Subcutaneous adipose tissue (tissue), 4 donors: ENCODE data around the gene WNT5B. TPM values are rescaled to one million over a fixed set of nuclear protein-coding genes. Genes with fewer than 3 reads are reported as not detected.

Experiments
- total RNA-seq, 4 donors: library from RNA; depleted of rRNA; stranded (reverse); fragments of >200 nt; gene quantifications; one replicate each; pipeline ENCODE4 v1.1.0, GENCODE V29; 2016
- TF ChIP-seq, protein P1 (sequence below): fragments of 450-650 bp; IDR thresholded peaks from one replicate; pipeline ENCODE4 v1.5.1; 2016; ENCODE audit warnings: low read depth, mild to moderate bottlenecking, control low read depth, antibody characterized with exemption, moderate library complexity

Gene WNT5B
- total RNA-seq, 4 donors from 2014 or later, result 0.82 to 7.0 (median 4.8) TPM

DNA sequence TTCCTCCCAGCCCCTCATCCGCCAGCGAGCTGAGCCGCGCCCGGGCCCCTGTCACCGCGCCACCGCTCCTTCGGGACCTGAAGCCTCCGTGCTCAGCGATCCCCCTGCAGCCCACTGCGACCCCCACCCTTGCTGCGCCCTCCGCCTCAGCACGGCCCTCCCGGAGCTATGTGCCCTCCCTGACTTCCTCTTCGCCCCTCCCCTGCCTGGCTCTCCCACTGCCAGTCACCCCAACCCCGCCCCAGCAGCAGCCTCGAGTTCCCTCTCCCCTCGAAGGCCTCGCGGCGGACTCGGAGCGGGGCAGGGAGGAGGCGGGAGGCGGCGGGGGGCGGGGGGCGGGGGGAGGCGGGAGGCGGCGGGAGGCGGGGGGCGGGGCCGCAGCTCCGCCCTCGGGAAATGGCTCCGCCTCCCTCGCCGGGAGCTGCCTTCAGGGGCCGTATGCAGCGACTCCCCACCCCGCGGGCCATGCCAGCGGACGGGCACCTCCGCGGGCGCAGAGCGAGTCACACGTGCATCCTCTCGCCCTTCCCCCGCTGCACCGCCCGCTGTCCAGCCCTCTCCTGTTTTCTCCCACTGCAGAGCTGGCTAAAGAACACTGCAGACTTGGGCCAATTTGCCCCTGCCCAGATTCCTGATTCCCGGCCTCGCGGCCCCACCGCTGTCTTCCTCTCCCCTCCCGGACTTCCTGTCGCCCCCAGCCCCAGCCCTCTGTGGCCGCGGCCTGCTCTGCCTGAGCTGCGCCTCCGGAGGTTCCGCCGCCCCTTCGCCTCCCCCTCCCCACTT, 32.7 kb downstream of the WNT5B start:
- TF ChIP-seq, protein P1, sequence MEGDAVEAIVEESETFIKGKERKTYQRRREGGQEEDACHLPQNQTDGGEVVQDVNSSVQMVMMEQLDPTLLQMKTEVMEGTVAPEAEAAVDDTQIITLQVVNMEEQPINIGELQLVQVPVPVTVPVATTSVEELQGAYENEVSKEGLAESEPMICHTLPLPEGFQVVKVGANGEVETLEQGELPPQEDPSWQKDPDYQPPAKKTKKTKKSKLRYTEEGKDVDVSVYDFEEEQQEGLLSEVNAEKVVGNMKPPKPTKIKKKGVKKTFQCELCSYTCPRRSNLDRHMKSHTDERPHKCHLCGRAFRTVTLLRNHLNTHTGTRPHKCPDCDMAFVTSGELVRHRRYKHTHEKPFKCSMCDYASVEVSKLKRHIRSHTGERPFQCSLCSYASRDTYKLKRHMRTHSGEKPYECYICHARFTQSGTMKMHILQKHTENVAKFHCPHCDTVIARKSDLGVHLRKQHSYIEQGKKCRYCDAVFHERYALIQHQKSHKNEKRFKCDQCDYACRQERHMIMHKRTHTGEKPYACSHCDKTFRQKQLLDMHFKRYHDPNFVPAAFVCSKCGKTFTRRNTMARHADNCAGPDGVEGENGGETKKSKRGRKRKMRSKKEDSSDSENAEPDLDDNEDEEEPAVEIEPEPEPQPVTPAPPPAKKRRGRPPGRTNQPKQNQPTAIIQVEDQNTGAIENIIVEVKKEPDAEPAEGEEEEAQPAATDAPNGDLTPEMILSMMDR, result no peak

DNA sequence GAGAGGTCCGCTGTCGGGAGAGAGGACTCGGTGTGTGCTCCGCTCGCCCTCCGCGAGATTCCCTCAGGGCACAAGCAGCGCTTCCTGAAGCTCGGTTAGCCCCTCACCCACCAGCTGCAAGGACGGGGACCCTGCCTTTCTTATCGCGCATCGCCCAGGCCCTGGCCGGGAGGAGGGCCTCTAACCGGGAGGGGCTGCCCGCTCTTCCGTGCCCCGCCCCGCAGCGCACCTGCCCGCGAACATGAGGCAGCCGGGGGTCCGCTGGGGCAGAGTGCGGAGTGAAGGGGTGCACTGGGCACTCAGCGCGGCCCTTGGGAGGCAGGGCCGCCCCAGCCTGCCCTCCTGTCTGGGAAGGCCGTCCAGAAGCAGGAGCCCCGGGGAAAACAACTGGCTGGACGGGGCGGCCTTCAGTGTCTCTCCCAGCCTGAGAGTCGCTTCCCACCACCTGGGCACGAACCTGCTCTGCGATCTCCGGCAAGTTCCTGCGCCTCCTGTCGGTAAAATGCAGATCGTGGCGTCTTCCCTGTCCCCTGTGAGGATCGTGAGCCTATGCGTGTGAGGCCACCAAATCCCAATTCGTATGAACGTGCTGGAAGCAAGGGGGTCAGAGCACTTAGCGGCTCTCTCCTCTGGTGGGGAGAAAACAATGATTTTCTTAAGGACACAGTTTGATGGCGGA, 33.9 kb downstream of the WNT5B start:
- TF ChIP-seq, protein P1, result no peak

DNA sequence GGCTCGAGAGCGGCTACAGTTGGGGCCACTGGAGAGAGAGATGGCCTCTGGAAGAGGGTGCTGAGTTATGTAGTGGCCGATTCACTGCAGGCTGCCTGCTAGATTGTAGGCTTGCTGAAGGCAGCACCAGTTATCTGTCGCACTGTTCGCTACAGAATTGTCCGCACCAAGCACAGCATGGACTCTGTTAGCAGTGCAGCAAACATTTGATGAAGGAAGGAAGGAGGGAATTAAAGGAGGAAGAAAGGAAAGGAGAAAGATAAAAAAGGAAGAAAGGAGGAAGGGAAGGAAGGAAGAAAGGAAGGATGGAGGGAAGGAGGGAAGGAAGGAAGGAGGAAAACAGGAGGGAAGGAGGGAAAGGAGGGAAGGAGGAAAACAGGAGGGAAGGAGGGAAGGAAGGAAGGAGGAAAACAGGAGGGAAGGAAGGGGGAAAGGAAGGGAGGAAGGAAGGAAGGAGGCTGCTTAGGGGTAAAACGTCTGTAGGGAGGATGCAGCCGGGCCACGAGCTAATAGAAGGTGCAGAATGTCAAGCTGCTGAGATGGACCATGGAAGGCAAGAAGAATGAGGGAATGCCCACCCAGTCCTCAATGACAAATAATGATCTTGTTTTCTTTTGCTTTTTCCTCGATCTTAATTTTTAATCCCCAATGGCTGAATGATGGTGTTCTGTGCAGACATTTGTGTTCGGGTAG, 34.6 kb downstream of the WNT5B start:
- TF ChIP-seq, protein P1, result no peak

DNA sequence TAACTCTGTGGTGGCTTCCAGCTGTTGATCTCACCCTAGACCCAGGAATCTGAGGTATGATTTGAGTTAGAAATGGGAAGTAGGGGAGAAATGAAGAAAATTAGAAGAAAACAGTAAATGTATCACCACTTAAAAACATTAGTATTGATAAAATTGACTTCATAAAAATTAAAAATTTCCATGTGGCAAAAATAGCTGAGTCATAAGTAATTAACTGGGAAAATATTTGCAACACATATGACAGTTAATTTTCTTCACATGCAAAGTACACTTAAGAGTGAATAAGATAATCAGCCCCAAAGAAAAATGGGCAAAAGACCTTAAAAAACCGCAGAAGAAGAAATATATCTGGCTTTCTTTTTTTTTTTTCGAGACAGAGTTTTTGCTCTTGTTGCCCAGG, 36.3 kb downstream of the WNT5B start:
- TF ChIP-seq, protein P1, result no peak

DNA sequence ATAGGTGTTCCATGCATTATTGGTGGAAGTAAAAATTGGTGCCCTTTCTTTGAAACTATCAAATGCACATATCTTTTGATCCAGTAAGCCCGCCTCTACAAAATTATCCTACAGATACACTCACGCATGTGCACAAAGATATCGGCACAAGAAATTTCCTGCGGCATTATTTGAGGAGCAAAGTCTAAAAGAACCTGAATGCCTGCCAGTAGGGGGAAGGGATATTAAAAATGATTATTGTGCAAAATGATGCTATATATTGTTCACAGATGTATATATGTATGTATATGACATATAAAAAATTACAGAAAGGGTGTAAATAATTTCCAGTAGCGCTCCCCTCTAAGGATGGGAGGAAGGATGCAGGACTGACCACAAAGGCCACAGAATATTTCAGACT, 37.2 kb downstream of the WNT5B start:
- TF ChIP-seq, protein P1, result no peak

DNA sequence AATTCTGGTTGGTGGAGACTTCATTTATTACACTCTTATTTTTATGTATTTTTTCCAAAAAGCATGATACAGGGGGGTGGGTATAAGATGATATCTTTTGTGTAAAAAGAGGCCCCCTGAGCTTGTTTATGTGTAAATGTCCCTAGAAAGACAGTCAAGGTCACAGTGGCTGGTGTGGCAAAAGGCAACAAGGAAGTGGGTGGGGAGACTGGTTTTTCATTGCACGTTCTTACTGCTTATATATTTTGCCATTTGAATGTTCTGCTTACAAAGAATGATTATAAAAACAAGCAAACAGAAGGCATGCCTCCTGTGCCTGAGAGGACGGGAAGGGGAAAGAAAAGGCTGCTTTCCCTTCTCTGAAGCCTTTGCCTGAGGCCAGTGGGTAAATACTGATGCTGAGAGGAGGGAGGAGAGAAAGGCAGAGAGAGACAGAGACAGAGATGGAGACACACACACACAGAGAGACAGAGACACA, 37.7 kb downstream of the WNT5B start:
- TF ChIP-seq, protein P1, result no peak
